Tibial artery (tissue), 4 donors: ENCODE measurements around the gene NAGLU.
"Not testable (repeated sequence)": the region's sequence is repeated elsewhere in the genome, so short reads cannot be mapped to it uniquely, and the experiment has no call there.

Experiments used
- DNase-seq, 2 donors: peaks; one replicate each; pipeline ENCODE4 v3.0.0-alpha.2; 2019
- H3K27ac ChIP-seq, 2 donors: fragments of 200-600 bp; sonication (generic) in 1 of 2; 1 replicate in 1 of 2; 2 replicates in 1 of 2; pipeline ENCODE4 v1.5.1; 2018 to 2019; ENCODE audit warnings: mild to moderate bottlenecking in 1 of 2
- H3K27me3 ChIP-seq, 2 donors: fragments of 200-600 bp; sonication (generic) in 1 of 2; one replicate each; pipeline versions ENCODE4 v1.5.1 to v1.6.0; 2016 to 2019
- H3K36me3 ChIP-seq, 3 donors: fragments of 200-600 bp; sonication (generic) in 2 of 3; one replicate each; pipeline ENCODE4 v1.5.1; 2016 to 2019; ENCODE audit warnings: mild to moderate bottlenecking in 2 of 3
- H3K4me1 ChIP-seq, 4 donors: fragments of 200-600 bp; sonication (generic) in 2 of 4; 1 replicate in 3 of 4; 2 replicates in 1 of 4; pipeline ENCODE4 v1.5.1; 2016 to 2019
- H3K4me3 ChIP-seq, 2 donors: fragments of 200-600 bp; sonication (generic) in 1 of 2; 1 replicate in 1 of 2; 2 replicates in 1 of 2; pipeline ENCODE4 v1.5.1; 2018 to 2019; ENCODE audit warnings: mild to moderate bottlenecking in 2 of 2
- H3K9me3 ChIP-seq, 3 donors: fragments of 200-600 bp; sonication (generic) in 1 of 3; one replicate each; pipeline ENCODE4 v1.5.1; 2016 to 2019
- CTCF ChIP-seq, 2 experiments: fragments of 200-600 bp in 1 of 2; fragments of 450-650 bp in 1 of 2; IDR thresholded peaks; one replicate each; pipeline ENCODE4 v1.5.1; 2017 to 2019; ENCODE audit warnings: antibody characterized with exemption in 2 of 2, mild to moderate bottlenecking in 1 of 2, moderate library complexity in 1 of 2
- intact Hi-C: fragments of 100-400 bp; cut with DNase I; formaldehyde crosslinking; loops from one replicate; pipeline ENCODE4 v1.15.0; 2023; ENCODE audit warnings: low total_unique reads

The NAGLU gene

GRCh38 chr17:42541041-42541833, 5.2 kb downstream of the NAGLU start:
- H3K27ac ChIP-seq = no peak overlapping the region
- no peak for DNase-seq
- peaks cover 6 to 15% (median 10%) of the 10 kb centered on the region in 4 donors for H3K4me1 ChIP-seq
- no peak overlapping the region for H3K4me3 ChIP-seq
- H3K9me3 ChIP-seq = no peaks in the 10 kb centered on the region
- peaks cover 34 to 73% (median 50%) of the 10 kb centered on the region in 3 donors for H3K36me3 ChIP-seq
- intact Hi-C loops = no loop called here
- no peaks in the 10 kb centered on the region for H3K27me3 ChIP-seq
- no peak for TF ChIP-seq CTCF (IDR thresholded peaks at IDR 0.05)

- H3K4me1 ChIP-seq = peaks cover 0 to 8% (median 0%) of the 10 kb centered on the region in 4 donors
- no peak overlapping the region for H3K4me3 ChIP-seq
- H3K27ac ChIP-seq = no peak overlapping the region
- DNase-seq = no peak
- intact Hi-C loops = no loop called here
- H3K9me3 ChIP-seq = no peaks in the 10 kb centered on the region
- H3K36me3 ChIP-seq = peaks cover 29 to 74% (median 48%) of the 10 kb centered on the region in 3 donors
- H3K27me3 ChIP-seq = no peaks in the 10 kb centered on the region
- TF ChIP-seq CTCF (IDR thresholded peaks at IDR 0.05) = no peak
Measured at GRCh38 chr17:42543190-42544079, 7.4 kb downstream of the NAGLU start.

- intact Hi-C loops = no loop called here
- no peak for DNase-seq
- Histone ChIP-seq H3K36me3 (peaks cover 17 to 60% (median 34%) of the 10 kb centered on the region in 3 donors), H3K4me1 (peaks cover 0 to 13% (median 0%) of the 10 kb centered on the region in 4 donors), H3K4me3 (no peak overlapping the region), H3K27ac (no peak overlapping the region), H3K27me3 (no peaks in the 10 kb centered on the region), H3K9me3 (no peaks in the 10 kb centered on the region)
- TF ChIP-seq CTCF (IDR thresholded peaks at IDR 0.05) = no peak
Measured at GRCh38 chr17:42544874-42545283, 8.8 kb downstream of the NAGLU start.

GRCh38 chr17:42545755-42546505, 9.9 kb downstream of the NAGLU start:
- H3K4me3 ChIP-seq, H3K9me3 ChIP-seq, H3K27me3 ChIP-seq, DNase-seq, intact Hi-C loops, H3K27ac ChIP-seq: not testable (repeated sequence)
- H3K4me1 ChIP-seq = peaks cover 0 to 13% (median 0%) of the 10 kb centered on the region in 4 donors
- peaks cover 17 to 51% (median 32%) of the 10 kb centered on the region in 3 donors for H3K36me3 ChIP-seq

GRCh38 chr17:42547001-42547461, 11.0 kb downstream of the NAGLU start:
- no peak overlapping the region for H3K27ac ChIP-seq
- no peak for TF ChIP-seq CTCF (IDR thresholded peaks at IDR 0.05)

More at GRCh38 chr17:42547001-42547461, 11.0 kb downstream of the NAGLU start:
- Histone ChIP-seq H3K36me3 (peaks cover 13 to 40% (median 23%) of the 10 kb centered on the region in 3 donors), H3K4me1 (peaks cover 0 to 13% (median 0%) of the 10 kb centered on the region in 4 donors), H3K27me3 (no peaks in the 10 kb centered on the region), H3K9me3 (no peaks in the 10 kb centered on the region), H3K4me3 (no peak overlapping the region)
- no peak for DNase-seq
- intact Hi-C loops = no loop called here
